WI38 (cell line): Measurements from ENCODE around the gene PCSK5.

Source experiments
- H3K4me3 ChIP-seq: 2 replicates; pipeline ENCODE4 v1.5.1; 2011; ENCODE audit warnings: low read depth, mild to moderate bottlenecking, control low read depth, low read length
- TF ChIP-seq, protein P1 (sequence below): IDR thresholded peaks from 2 replicates; pipeline ENCODE4 v1.5.1; 2012; ENCODE audit warnings: low read depth, mild to moderate bottlenecking, control low read depth, low read length

Gene PCSK5

DNA sequence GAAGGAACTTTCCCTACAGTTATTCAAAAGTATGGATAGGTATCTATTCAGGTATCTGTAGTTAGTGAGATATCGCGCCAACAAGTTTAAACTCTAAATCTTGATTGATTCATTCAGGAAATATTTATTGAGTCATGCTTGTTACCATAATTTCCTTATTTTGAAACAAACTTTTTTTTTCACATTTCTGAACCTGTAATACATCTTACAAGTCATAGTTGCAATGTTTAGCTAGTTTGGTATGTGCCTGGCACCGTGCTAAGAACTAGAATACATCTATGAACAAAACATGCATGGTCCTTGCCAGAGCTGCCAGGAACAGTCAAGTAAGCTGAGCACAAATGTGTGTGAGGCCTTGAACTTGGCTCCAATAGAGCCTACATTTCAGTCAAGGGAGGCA lies 226.4 kb downstream of the PCSK5 start:
- H3K4me3 ChIP-seq: no peak overlapping the region
- TF ChIP-seq, protein P1, sequence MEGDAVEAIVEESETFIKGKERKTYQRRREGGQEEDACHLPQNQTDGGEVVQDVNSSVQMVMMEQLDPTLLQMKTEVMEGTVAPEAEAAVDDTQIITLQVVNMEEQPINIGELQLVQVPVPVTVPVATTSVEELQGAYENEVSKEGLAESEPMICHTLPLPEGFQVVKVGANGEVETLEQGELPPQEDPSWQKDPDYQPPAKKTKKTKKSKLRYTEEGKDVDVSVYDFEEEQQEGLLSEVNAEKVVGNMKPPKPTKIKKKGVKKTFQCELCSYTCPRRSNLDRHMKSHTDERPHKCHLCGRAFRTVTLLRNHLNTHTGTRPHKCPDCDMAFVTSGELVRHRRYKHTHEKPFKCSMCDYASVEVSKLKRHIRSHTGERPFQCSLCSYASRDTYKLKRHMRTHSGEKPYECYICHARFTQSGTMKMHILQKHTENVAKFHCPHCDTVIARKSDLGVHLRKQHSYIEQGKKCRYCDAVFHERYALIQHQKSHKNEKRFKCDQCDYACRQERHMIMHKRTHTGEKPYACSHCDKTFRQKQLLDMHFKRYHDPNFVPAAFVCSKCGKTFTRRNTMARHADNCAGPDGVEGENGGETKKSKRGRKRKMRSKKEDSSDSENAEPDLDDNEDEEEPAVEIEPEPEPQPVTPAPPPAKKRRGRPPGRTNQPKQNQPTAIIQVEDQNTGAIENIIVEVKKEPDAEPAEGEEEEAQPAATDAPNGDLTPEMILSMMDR: no peak

DNA sequence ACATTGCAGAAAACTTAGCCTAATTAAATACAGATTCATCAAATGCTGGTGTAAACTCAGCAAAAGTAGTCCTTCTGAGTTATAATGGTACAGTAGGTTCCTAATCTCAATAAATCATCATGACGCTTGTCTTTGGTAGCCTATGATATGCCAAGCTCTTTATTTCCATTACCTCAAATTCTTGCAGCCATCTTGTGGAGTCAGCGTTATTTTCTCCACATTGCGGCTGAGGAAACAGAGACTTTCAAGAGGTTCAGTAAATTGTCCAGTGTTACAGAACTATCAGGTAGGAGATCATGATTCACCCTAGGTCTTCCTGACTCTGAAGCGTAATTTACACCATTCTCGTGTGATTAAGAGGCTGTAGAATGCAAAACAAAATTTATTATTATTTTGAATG lies 237.2 kb downstream of the PCSK5 start:
- no peak overlapping the region for H3K4me3 ChIP-seq
- TF ChIP-seq, protein P1: no peak

DNA sequence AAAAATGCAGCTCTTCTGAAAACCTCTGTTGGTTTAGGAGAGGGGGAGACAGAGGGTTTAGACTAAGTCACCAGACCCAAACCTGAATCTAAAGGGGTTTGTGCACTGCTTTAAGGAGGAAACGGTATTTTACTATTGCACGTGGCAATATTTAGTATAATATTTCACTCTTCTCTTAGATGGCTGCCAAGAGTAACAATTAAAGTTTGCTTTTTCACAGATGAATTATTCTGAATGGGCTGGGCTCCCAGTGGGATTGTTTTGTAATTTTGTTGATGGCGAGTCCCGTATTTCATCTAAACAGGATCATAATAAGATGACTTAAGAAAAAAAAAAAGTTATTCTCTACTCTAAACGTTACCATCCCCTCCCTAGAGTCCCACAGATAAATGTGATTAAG lies 245.4 kb downstream of the PCSK5 start:
- no peak overlapping the region for H3K4me3 ChIP-seq
- TF ChIP-seq, protein P1: no peak

DNA sequence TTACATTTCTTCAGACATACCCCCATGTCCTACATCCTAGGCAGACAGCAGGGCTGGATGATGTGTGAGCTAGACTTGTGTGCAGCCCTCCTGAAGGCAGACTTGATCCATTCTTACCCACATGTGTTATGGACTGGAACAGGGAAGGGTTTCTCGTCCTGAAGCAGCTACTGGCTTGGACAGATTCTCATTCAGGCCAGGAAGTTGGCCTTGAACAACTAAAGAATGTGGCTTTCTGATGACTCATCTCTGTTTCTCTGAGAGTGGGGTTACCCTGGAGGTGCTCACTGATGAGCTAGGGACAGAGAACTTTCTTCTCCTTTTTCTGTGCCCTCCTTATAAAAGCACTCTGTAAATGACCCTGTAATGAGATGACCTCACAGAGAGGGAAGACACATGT lies 246.5 kb downstream of the PCSK5 start:
- TF ChIP-seq, protein P1: no peak
- no peak overlapping the region for H3K4me3 ChIP-seq

DNA sequence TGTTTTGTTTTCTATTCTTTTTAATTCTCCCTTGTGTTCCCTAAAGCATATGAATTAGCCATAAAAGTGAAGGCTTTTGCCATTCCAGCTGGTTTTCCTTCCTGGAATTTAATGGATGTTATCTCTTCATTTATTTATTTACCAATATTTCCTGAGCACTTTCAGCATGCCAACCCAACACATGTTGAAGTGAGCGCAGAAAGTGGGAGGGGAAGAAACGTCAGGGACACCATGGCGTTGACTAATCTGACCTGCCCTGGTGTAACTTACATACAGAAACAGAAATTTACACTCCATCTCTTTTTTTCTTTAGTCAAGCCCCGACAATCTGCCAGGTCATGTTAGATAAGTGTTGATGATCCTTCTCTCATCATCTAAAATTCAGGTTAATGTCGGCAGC lies 247.5 kb downstream of the PCSK5 start:
- no peak overlapping the region for H3K4me3 ChIP-seq
- TF ChIP-seq, protein P1: no peak

DNA sequence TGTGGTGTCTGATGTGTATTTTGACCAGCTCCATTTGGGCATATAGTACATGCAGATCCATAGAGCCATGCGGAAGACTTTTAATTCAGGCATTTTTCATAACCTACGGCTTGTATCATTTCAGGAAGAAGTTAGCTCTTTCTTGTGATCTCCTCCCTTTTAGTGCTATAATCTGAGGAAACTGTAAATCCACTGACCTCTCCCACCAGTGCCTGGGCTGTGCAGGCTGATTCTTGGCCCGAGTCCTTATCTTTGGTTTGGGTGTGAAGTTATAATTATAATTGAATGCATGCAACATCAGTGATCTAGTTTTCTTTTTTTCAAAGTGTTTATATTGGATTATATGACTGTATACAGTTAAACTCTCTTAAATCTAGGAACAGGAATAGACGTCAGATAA lies 247.9 kb downstream of the PCSK5 start:
- TF ChIP-seq, protein P1: no peak
- no peak overlapping the region for H3K4me3 ChIP-seq

DNA sequence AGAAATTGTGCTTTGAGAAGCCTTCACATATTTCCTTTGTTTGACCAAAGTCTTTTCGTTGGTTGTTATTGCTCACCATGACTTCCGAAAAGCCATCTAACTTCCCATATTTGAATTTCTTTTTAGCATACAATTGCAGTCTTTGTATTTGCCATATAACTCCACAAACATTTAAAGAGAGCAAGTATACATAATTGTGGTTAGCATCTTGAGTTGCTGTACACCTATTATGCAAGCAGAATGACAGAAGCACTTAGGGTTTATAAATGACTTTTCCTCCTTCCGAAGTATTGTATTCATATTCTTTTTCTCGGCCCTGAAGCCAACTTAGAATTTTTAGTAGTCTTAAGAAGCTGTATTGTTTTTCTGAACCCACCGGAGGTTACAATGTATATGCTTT lies 253.4 kb downstream of the PCSK5 start:
- TF ChIP-seq, protein P1: no peak
- H3K4me3 ChIP-seq: no peak overlapping the region
